ENCODE results near the gene EMID1.

Gene EMID1

DNA sequence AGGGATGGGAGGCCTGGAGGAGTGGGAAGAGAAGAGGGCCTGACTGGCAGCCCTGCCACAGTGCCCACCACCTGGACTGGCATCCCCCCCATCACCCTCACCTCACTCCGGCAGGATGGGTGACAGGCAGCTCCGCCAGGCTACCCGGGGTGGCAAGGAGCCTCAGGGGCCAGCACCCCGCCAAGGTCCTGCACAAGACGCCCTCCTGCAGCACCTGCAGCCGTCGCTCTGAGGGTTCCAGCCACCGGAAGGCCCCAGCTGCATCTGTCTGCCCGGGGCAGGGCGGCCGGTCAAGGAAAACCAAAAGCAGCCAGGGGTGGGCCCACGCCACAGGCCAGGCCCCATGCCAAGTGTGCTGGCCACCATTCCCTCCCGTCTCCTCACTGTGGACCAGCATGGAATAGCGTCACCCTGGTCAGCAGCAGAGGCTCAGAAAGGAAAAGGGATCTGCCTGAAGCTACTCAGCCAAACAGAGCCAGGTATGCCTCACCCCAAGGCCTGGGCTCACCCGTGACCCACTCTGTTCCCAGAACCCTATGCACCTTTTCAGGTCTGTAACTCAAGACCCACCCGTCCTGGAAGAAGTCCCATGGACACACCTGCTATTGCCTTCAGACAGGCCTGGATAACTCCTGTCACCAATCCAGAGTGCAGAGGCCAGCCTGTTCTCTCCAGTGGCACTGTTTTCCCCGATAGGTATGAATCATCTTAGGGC lies 55.1 kb downstream of the EMID1 start:
- no peak for DNase-seq

DNA sequence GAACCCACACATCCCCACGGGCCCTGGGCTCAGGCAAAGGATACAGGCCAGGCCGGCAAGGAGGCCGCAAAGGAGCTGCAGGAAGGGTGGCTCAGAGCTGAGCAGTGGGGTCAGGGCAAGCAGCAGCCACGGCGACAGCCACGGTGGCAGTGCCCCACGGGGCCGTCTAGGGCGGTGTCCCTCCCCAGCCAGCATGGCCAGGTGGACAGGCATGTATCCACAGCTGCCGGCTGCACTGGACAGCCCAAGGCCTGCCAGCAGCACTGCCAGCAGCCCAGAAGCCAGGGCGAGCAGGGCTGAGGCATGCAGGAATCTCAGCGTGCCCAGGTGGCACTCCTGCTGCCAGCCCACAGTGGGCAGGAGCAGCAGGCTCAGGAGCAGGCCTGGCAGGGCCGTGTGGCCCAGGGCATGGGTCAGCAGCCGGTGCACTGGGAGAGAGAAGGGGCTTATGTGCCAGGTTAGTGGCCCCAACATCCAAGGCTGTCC lies 58.1 kb downstream of the EMID1 start:
- DNase-seq, result no peak

DNA sequence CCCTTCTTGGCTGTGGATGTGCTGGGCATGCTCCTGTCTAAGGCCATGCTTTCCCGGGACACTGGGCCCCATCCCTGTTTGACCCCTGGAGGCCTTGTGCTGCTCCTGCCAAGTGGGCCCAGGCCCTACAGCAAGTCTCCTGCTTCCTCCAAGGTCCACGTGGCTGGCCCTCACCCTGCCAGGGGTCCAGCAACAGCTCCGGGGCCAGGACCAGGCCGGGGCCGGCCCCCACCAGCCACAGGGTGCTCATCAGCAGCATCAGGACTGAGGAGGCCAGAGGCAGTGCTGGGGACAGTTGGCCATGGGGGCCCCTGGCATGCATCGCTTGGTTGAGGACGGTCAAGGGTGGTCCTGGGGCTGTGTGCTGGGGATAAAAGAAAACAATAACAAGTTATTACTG lies 59.6 kb downstream of the EMID1 start:
- no peak for DNase-seq

DNA sequence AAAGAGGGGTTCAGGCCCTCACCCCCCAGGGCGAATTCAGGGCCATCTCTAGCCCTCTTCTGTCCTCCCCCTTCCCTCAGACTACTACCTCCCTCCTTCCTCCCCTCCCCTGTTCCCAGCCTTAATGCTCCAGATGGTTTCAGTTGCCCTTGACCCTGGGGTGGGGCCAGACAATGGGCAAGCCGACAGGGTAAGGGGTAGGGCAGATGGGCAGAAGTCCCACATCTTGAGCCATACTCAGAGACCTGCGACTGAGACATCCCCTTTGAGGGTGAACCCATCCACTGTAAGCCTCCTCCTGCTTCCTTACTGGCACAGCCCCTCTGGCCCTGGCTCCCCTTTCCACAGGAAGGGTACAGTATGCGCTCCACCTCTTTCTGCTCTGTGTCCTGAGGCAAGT lies 60.2 kb downstream of the EMID1 start:
- no peak for DNase-seq

DNA sequence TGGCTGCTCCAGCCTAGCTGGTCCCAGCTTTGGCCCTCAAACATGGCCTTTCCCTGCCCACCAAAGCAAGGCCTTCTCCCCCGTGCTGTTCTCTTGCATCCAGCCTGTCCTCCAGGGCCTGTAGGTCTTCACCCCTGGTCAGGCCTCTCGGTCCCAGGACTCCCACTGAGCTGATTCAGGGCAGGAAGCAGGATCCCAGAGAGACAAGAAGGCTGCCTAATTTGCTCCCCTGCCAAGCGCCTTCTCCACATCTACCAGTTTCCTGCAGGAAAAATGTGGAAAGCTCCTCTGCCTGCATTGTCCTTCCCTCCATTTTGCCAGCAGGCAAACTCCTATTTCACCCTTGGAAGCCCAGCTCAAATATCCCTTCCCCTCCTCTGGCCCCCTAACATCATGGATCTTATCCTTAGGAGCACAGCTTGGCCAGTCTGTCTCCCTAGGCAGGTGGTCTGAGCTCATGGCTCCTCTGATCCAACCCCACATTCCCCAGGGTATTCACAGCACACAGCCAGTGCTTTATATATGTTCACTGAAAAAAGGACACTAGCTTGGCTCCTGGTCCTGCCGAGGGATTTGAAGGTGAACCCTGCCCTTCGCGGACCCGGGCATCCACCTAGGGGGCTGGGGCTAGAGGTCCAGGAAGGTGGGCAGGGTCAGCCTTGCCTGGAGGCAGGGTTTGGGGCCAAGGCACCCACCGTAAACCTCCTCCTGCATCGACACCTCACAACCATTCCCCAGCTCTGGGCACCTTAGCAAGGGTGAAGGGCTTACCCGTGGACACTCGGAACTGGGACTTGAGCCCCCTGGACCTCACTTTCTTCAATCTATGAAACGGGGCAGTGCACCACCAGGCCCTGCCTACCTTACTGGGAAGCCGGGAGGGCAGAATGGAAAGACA lies 61.1 kb downstream of the EMID1 start:
- DNase-seq, result no peak

DNA sequence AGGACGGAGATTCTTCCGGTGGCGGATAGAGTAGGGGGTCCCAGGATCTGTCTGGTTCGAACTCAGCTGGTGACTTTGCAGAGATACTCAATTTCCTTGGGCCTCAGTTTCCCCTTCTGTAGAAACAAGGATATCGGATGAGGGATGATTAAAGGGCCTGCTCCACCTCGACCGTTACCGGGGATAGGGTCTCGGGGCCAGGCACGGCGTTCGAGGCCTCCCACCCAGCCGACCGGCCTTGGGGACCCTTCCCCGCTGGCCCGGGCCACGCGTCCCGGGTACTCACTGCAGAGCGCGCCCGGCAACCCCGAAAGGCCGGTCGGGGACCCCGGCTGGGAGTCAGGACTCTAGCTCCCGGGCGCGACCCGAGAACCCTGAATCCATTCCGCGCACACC lies 61.8 kb downstream of the EMID1 start:
- no peak for DNase-seq

DNA sequence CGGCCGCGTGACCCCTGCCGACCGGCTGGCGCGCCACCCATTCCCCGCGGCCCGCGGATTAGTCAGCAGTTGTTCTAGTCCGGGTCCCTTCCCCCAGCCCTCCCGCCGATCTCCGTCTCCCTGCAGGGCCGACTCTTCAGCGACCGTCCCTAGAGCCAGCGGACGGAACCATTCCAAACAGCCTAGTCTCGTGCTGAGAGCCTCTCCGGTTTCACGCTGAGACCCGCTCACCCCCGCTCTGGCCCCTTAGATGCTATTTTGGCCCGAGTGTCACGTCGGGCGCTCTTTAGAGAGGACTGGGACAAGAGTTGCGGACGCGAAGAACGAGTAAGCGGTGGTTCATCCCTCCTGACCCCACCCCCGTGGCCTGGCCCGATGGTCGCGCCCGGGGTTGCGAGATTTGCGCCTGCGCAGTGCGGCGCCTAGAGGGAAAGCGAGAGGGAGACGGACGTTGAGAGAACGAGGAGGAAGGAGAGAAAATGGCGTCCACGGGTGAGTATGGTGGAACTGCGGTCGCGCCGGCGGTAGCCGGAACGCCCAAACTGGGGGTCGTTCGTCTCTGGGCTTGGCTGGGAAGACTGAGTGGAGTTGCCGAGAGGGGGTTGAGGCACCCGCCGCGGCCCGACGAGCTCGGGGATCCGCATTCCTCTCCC lies 62.3 kb downstream of the EMID1 start, which contains the start of the genes EWSR1 and RHBDD3:
Gene EWSR1 (plus strand): TSS at position 411 of the 653 bp plus-strand sequence. CDS start 69 bp downstream, at position 480.
Gene RHBDD3 (minus strand): TSS at position 124 of the 653 bp plus-strand sequence. CDS start 2,355 bp downstream, outside the sequence.
- peak; percentile 94 for DNase-seq

DNA sequence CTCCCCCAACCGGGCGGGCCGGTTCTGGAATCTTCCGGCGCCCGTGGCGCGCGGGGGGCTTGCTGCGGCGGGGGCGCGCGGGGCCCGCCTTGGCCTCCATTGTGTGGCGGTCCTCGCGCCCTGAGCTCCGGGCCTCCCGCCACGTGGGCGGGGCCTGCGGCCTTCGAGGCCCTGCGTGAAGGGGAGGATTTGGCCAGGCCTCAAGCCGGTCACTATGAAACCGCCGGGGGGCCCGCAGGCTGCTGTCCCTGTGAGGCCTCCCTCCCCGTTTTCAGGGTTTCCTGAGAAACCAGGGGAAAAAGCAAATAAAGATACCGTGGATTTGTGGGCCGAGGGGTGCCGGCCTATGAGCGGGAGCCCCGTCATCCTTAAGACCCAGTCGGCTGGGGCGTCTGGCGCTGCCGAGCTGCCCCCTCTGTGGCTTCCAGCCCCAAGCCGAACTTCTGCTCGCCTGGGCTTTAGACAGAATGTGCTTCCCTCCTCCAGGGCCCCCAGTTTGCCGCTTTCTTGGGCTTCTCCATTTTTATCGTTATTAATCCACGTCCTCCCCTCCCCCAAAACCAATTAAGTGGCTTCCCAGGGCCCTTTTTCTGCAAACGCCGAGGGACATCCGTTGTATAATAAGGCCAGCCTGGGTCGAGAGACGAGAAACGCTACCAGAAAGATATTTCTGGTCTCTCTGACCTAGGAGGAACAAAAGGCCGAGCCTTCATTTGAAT lies 63.0 kb downstream of the EMID1 start:
- peak; percentile 58 for DNase-seq

DNA sequence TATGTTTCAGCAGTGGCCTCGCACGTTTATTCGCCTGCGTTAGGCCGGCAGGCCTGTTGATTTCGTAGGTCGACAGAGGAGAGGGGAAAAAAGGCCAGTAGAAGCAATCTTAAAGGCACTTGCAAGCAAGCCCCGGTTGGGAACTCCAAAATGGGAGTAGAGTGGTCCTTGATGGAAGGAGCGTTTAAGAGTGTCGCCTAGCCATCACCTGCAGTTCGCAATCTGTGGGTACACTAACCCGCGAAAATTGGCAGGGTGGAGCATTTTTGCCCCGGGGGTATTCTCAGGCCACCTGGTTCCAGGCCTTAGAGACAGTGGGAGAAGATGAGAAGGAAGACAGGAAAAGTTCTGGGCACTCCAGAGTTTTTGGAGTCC lies 63.5 kb downstream of the EMID1 start:
- DNase-seq, result no peak

DNA sequence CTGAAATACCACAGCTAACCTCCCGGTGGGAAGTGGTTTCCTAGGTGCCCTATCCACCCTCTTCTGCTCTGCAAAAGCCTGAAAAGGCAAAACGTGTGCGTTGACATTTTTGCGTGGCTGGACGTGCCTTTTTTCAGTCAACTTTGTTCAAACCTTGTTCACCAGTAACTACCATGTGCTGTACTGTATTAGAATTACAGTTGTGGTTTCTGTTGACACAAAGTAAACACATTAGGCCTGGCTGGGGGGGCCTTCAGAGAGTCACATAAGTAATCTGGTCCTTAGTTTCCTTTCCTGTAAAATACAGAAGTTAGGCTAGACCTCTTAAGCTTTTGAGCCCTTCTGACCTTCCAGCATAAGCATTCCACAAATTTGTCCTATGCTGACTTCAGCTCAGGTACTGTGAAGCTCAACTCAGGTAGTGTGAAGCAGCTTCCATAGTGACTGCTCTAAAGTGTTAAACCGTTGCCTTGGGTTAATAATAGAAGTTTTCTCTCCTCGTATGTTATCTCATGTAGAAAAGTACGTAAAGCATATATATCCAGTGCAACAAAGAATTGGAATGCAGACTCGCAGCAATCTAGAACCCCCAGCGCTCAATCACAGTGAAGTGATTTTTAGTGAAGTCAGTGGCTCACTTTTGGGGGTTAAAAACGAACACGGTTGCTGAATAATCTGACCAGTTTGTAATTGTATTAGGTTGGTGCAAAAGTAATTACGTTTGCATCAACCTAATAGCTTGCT lies 64.2 kb downstream of the EMID1 start:
- no peak for DNase-seq

DNA sequence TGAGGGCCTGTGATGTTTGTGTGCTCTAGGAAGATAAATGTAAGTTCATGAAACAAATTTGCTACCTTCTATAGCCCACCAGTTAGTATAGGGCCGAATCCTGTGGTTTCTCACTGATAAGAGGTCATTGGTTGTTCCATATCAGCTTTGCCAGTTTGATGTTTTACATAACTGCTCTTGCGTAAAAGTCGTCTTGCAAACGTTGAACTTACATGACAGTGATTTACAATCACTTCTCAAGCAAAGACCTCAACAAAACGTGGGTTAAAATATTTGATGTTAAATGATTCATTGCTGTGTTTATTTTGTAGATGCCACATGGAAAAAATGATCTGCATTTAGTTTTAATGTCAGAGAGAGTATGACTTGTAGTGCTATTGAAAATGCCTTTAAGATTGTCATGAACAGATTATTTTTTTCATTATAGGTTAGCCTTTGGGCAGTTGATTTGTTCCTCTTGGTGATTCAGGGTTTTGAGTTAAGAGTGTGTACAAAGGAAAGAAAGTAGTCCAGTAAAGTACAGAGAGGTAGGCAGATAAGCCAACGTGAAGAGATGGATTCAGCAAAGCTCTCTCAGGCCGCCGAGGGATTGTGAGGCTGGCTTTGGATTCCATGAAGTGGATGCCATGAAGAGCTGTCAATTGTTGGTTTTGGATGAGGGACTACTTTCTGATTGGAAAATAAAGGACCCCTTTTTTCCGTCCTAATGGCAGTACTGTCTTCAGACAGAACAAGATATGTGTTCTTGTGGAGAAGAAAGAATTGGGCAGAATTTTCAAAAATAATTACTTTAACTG lies 65.0 kb downstream of the EMID1 start:
- DNase-seq, result no peak

DNA sequence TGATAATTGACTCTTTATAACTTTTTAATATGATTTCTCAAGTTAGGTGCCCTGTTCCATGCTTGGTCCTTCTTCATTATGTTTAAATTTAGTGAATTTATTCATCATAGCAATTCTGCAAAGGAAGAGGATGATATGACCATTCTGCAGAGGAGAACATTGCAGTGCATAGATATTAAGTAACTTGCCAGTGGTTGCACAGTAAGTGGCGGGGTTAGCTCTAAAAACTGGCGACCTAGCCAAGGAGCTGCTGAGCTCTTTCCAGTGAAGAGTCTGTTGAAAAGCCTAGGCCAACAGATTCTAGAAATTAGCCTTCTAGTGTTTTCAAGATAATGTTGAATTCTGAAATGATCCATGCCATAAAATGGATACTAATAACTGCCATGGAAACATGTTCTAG lies 66.9 kb downstream of the EMID1 start:
- DNase-seq, result no peak

DNA sequence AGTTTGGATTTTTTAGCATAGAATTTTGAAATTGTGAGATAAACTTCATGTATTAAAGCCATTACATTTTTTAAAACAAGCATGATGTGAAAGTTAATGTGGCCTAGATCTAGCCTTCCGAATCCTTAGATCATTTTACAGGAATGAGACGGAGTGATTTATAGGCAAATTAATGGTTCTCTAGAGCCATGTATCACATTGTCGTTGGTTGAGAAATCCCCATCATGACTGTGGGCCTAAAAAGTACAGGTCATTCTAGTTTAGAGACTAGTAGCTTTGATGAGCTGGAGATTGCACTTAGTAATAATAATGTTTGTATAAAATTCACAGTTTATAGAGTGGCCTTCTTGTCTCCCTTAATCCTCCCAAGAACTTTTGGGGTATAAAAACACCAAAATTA lies 69.5 kb downstream of the EMID1 start:
- DNase-seq, result no peak

DNA sequence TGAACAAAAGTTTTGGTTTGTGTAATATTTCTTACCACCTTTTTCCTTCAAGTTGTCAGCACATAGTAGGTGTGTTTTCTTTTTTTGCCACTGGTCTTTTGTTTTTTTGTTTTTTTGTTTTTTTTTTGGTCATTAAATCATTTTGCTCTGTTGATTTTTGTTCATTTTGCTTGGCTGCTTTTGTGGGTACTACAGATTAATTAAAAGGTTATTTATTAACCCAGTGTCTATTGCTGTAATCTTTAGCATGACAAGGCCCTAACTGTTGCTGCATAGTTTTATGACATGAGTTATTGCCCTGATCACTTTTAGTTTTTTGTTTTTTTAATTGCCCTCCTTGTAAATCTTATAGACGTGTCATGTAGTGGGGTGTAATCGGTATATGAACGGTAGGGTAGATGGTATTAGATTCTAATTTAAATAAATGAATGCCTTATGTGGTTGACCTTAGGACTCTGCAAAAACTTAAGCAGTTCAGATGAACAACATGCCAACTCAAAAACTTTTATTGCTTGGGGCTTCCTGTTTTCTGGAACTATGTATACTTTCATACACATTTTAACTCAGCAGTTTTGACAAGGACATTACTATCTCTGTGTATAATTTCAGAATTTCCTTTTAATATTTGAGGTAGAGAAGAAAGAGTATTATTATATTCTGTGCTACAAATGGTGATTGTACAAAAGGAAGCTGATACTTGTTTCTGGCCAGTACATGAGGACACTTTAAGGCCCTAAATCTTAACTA lies 70.3 kb downstream of the EMID1 start:
- DNase-seq, result no peak

DNA sequence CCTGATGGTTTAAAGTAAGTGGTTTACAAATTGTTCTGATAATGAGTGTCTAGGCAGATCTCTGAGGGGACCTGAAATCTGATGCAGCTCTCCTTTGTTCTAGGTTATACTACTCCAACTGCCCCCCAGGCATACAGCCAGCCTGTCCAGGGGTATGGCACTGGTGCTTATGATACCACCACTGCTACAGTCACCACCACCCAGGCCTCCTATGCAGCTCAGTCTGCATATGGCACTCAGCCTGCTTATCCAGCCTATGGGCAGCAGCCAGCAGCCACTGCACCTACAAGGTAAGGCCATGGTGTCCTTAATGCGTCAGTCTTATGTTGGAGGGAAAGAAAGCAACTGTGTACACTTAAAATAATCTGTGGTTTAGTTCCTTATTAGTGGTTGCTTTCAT lies 72.2 kb downstream of the EMID1 start:
- no peak for DNase-seq

DNA sequence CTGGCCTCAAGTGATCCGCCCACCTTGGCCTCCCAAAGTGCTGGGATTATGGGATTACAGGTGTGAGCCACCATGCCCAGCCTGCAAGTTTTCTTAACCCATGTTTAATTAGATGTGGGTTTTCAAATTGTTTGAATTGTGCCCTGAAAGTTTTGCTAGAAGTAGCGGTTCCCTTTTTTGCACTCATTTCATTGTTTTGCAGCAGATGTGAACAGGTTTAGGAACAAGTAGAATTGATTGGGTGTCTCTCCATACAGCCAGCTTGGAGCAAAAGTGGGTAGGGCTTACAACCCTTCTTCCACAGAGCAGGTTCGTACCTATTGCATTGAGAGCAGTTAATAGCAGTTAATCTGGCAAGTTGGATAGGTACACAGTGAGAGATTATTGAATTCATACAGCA lies 78.5 kb downstream of the EMID1 start:
- no peak for DNase-seq

DNA sequence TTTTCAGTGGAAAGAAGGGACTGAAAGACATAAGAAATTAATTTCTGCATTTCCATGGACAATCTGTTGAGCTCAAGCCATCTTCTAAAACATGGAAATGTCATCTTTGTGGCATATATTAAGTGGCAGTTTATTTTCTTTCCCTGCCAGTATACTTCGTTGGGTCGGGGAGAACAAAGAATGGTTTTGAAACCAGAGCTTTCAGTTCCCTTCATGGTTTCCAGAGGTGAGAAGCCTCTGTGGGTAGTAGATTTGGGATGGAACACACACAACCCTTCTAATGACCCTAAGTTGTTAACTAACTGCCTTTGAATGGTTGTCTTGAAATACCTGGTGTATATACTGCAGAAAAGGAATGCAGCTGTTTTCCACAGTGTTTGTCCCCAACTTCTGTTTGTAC lies 83.1 kb downstream of the EMID1 start:
- no peak for DNase-seq

DNA sequence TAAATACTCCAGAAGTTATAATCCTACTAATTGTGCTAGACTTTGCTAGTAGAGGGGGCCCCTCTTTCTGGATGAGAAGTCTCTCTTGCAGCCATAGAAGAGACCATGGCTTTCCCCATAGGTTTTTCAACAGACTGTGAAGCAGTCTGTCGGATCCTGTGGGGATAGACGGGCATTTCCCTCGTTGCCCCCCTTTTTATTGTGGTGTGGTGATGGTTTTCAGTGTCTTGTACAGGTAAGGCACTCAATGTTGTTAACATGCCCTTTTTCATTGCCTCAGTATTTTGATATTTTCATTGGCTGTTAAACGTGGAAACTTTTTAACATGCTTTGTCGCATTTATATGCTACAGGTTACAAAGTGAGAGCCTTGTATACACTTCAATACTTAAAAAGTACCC lies 84.4 kb downstream of the EMID1 start:
- no peak for DNase-seq

DNA sequence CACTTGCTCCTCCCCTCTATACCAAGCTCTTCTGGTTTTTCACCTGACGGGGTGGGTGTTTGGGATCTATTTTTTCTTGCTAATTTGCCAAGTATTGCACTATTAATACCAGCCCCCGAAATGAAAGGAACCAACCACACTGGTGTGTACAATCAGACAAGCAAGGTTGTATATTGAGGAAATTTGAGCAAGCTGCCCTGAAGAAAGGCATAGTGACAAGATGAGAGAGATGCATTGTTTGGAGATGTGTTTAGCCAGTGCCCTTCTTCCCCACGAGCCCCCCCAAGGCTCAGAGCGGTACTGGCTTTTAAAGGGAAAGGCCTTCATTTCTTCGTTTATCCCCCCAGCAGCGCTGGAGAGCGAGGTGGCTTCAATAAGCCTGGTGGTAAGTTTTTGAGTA lies 85.5 kb downstream of the EMID1 start:
- DNase-seq, result no peak

DNA sequence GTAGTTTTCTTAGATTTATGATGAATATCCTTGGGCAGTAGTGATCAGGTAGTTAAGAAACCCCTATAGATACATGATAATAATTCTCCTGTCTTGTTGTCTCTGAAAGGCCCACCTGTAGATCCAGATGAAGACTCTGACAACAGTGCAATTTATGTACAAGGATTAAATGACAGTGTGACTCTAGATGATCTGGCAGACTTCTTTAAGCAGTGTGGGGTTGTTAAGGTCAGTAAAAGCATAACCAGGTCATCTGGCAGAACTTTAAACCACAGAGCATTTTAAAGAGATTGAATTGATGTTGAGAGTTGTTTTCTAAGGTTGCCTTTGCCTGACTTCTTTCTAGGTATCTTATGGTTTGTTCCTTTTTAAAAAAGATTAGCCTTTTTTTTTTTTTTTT lies 86.7 kb downstream of the EMID1 start:
- DNase-seq, result no peak

Data from activated naive CD4-positive, alpha-beta T cell treated with anti-CD3 and anti-CD28 coated beads, Interleukin-2, amount 50 U/mL, for 16 hours (primary cell).